A673 (cell line): ENCODE measurements around the gene PANX2. TPM values are rescaled to one million over a fixed set of nuclear protein-coding genes. Genes with fewer than 3 reads are reported as not detected.

Source experiments
- BruUV-seq: library from RNA; stranded (reverse); fragments of 400-500 nt; replicated peaks from 2 replicates; lab custom pipeline; 2021; lab: Mats Ljungman, UMichigan
- CTCF ChIA-PET: fragments of 300-600 bp; sonication (Branson Sonifier 250); formaldehyde crosslinking; loops from one replicate; lab custom pipeline; 2022; ENCODE audit warnings: antibody characterized with exemption; lab: Charles Lee
- POLR2A ChIA-PET: fragments of 300-600 bp; sonication (Branson Sonifier 250); formaldehyde crosslinking; loops from one replicate; lab custom pipeline; 2022; ENCODE audit warnings: antibody characterized with exemption; ENCODE audit not compliant: low non-redundant PET; lab: Charles Lee
- DNase-seq: peaks from one replicate; pipeline ENCODE4 v3.0.0-alpha.2; 2015; ENCODE audit warnings: low spot score
- H3K27ac ChIP-seq: fragments of 200-600 bp; sonication (generic); 2 replicates; pipeline ENCODE4 v1.5.1; 2016; ENCODE audit warnings: mixed run types, low read depth, mild to moderate bottlenecking, mixed read lengths, antibody characterized with exemption, low read length; ENCODE audit not compliant: poor library complexity, severe bottlenecking
- H3K27me3 ChIP-seq: fragments of 200-600 bp; sonication (generic); replicated peaks from 2 replicates; pipeline ENCODE4 v1.6.1; 2017; ENCODE audit warnings: mixed run types, low read depth, mild to moderate bottlenecking, mixed read lengths, antibody characterized with exemption, low read length; ENCODE audit not compliant: insufficient read depth, poor library complexity
- H3K36me3 ChIP-seq: fragments of 200-600 bp; sonication (generic); 2 replicates; pipeline ENCODE4 v1.6.1; 2016; ENCODE audit warnings: mixed run types, mild to moderate bottlenecking, mixed read lengths, antibody characterized with exemption, low read length; ENCODE audit not compliant: insufficient read depth, poor library complexity, severe bottlenecking
- H3K4me1 ChIP-seq: fragments of 200-600 bp; sonication (generic); 2 replicates; pipeline ENCODE4 v1.6.1; 2017; ENCODE audit warnings: mixed run types, mild to moderate bottlenecking, mixed read lengths, antibody characterized with exemption, low read length; ENCODE audit not compliant: insufficient read depth, poor library complexity, severe bottlenecking
- H3K4me3 ChIP-seq: fragments of 200-600 bp; sonication (generic); 2 replicates; pipeline ENCODE4 v1.5.1; 2016; ENCODE audit warnings: low read depth, mixed run types, mild to moderate bottlenecking, mixed read lengths, low read length; ENCODE audit not compliant: poor library complexity, severe bottlenecking
- H3K9me3 ChIP-seq: fragments of 200-600 bp; sonication (generic); 2 replicates; pipeline ENCODE4 v1.6.1; 2016; ENCODE audit warnings: mixed run types, low read depth, mild to moderate bottlenecking, mixed read lengths, antibody characterized with exemption, low read length; ENCODE audit not compliant: poor library complexity, severe bottlenecking
- EZH2 ChIP-seq: fragments of 200-600 bp; sonication (generic); IDR thresholded peaks from 2 replicates; pipeline ENCODE4 v1.6.1; 2017; ENCODE audit warnings: borderline replicate concordance, low read depth, mild to moderate bottlenecking, mixed read lengths, antibody characterized with exemption, low read length; ENCODE audit not compliant: poor library complexity, severe bottlenecking
- intact Hi-C: fragments of 100-400 bp; cut with micrococcal nuclease; formaldehyde crosslinking; loops from one replicate; pipeline ENCODE4 v1.10.0; 2022; ENCODE audit not compliant: unreplicated experiment
- total RNA-seq: library from RNA; stranded (reverse); gene quantifications from 2 replicates; pipeline ENCODE4 v1.2.3, GENCODE V29; 2021
- TF ChIP-seq, protein P1 (sequence below): fragments of 300-800, 200-600 bp; sonication (generic); conservative IDR thresholded peaks from 2 replicates; pipeline ENCODE4 v1.5.1; 2017; ENCODE audit warnings: low read depth, mild to moderate bottlenecking, antibody characterized with exemption, low read length, moderate library complexity, mixed read lengths

PANX2 gene
- total RNA-seq, 1 experiment from 2014 or later = 7.6 TPM

DNA sequence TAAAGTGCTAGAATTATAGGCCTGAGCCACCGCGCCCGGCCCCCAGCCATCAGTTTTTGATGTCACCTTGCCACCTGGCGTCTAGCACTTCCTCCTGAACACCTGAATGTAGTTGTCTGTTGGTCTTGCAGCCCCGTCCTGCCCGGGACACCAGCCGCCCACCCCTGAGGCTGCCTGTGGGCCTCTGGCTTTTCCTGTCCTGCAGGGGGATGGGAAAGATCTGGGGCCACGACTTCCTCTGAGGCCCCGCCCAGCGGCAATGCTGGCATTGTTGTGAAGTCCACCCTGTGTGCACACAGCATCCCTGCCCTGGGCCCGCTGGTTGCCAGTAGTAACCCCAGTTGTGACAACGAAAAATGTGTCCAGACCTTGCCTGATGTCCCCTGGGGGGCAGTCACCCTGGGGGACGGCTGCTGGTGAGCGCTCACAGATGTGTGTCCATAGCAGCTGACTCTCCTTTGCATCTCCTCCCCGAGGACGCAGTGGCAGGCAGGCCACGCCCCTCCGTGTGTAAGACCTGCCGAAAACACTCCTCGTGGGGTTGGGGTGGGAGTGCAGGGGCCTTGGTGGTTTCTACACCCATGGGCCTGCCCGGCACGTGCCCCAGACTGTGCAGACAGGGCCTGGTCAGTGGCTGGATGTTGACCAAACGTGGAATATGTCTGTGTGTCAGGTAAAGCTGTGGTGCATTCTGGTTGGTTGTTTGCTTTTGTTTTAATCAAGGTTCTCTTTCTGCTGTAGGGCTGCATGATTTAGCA lies 37.0 kb downstream of the PANX2 start:
- H3K4me3 ChIP-seq = no peak overlapping the region
- BruUV-seq = no TSS peak
- peaks cover 45% of the 10 kb centered on the region for H3K36me3 ChIP-seq
- no peak for TF ChIP-seq EZH2
- TF ChIP-seq, protein P1, sequence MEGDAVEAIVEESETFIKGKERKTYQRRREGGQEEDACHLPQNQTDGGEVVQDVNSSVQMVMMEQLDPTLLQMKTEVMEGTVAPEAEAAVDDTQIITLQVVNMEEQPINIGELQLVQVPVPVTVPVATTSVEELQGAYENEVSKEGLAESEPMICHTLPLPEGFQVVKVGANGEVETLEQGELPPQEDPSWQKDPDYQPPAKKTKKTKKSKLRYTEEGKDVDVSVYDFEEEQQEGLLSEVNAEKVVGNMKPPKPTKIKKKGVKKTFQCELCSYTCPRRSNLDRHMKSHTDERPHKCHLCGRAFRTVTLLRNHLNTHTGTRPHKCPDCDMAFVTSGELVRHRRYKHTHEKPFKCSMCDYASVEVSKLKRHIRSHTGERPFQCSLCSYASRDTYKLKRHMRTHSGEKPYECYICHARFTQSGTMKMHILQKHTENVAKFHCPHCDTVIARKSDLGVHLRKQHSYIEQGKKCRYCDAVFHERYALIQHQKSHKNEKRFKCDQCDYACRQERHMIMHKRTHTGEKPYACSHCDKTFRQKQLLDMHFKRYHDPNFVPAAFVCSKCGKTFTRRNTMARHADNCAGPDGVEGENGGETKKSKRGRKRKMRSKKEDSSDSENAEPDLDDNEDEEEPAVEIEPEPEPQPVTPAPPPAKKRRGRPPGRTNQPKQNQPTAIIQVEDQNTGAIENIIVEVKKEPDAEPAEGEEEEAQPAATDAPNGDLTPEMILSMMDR = no peak
- H3K27me3 ChIP-seq = no peaks in the 10 kb centered on the region
- DNase-seq = no peak
- peaks cover 5% of the 10 kb centered on the region for H3K9me3 ChIP-seq
- no peak overlapping the region for H3K27ac ChIP-seq
- intact Hi-C loops = loop anchor here (5.0 kb wide), 1 partner anchor 275 kb away; no protein-coding TSS in a partner anchor
- no peaks in the 10 kb centered on the region for H3K4me1 ChIP-seq
- ChIA-PET POLR2A (interaction anchor here (0.6 to 0.7 kb wide), 2 partner anchors 14 to 80 kb away, joined by 3 to 9 read pairs; no protein-coding TSS in a partner anchor), CTCF (no interaction called here)

DNA sequence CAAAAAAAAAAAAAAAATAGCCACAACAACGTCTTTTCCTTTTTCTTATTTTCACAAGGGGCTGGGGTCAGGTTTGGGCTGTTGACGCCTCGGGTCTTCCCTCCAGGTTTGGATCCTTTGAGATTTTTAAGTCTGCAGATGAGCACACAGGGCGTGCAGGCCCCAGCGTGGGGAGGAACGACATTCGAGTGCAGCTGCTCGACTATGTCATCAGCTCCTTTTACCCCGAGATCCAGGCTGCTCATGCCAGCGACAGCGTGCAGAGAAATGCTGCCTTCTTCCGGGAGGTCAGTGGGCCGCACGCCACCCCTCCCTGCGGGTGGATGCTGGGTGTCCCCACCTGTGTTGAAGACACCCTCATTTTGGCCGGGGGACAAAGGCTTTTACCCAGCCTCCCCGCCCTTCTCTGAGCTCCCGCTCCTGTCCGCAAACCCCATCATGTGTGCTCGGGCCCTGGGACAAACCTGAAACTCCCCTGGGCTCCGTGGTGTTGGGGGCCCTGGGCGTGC lies 38.0 kb downstream of the PANX2 start:
- no peaks in the 10 kb centered on the region for H3K27me3 ChIP-seq
- TF ChIP-seq EZH2 = no peak
- TF ChIP-seq, protein P1 = no peak
- CTCF ChIA-PET = no interaction called here
- H3K9me3 ChIP-seq = no peaks in the 10 kb centered on the region
- POLR2A ChIA-PET = interaction anchor here (0.6 to 0.7 kb wide), 3 partner anchors 15 to 81 kb away, joined by 3 to 9 read pairs (median 6); no protein-coding TSS in a partner anchor
- DNase-seq = no peak
- no peaks in the 10 kb centered on the region for H3K4me1 ChIP-seq
- BruUV-seq = no TSS peak
- no peak overlapping the region for H3K4me3 ChIP-seq
- intact Hi-C loops = loop anchor here (5.0 kb wide), 1 partner anchor 276 kb away; no protein-coding TSS in a partner anchor
- H3K36me3 ChIP-seq = peaks cover 39% of the 10 kb centered on the region
- no peak overlapping the region for H3K27ac ChIP-seq

DNA sequence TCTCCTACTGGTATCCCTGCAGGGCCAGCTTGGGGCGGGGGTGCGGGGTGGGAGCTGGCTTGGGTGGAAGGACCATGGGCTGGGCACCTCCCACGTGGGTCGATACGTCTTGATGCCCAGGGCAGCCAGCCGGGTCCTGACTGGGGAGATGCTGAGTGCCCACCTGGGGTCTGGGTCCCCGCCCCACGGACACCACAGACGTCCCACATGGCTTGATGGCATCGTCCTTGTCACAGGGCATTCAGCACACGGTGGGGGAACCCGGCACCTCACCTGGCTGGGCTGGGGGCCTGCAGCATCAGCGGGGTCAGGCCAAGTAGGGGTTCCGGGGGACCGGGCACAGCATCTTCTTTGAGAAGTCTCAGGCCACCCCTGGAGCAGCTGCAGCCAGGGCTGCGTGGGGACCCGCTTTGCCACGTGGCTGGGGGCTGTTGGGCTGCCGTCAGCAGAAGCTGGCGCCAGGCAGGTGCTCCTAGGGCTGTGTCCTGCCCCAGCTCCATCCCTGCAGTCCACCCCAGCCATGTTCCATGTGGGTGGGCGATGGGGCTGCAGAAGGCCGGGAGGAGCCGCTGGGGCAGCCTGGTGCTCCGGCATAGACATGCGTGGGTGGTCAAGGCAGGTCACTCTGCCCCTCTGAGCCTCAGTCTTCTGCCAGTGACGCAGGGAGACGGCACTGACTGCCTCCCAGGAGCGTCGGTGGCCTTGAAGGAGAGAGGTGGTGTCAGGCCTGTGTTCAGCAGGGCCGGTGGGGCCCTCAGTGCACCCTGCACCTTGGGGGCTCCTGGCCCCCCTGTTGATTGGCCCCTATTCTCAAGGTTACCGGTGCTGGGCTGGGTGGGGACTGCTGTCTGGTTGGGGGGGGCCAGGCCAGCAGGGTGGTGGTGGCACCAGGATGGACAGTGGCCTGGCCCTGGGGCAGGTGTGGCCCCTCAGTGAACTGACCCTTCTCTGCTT lies 38.7 kb downstream of the PANX2 start:
- Histone ChIP-seq H3K4me1 (no peaks in the 10 kb centered on the region), H3K27ac (no peak overlapping the region), H3K9me3 (no peaks in the 10 kb centered on the region), H3K4me3 (no peak overlapping the region), H3K27me3 (no peaks in the 10 kb centered on the region), H3K36me3 (peaks cover 37% of the 10 kb centered on the region)
- ChIA-PET CTCF (no interaction called here), POLR2A (interaction anchor here (0.7 kb wide), 1 partner anchor 65 kb away, joined by 6 read pairs; no protein-coding TSS in a partner anchor)
- no peak for DNase-seq
- intact Hi-C loops = loop anchor here (1.0 to 5.0 kb wide), 2 partner anchors 63 to 277 kb away; no protein-coding TSS in a partner anchor
- no TSS peak for BruUV-seq
- TF ChIP-seq EZH2 = no peak
- TF ChIP-seq, protein P1 = no peak
